GM21390 (cell line): Measurements from ENCODE around the gene PCLO.

ENCODE experiments used
- ATAC-seq: cut with Tn5 transposase; IDR thresholded peaks from one replicate; pipeline ENCODE4 v1.9.1; 2021; ENCODE audit not compliant: unreplicated experiment

The PCLO gene

DNA sequence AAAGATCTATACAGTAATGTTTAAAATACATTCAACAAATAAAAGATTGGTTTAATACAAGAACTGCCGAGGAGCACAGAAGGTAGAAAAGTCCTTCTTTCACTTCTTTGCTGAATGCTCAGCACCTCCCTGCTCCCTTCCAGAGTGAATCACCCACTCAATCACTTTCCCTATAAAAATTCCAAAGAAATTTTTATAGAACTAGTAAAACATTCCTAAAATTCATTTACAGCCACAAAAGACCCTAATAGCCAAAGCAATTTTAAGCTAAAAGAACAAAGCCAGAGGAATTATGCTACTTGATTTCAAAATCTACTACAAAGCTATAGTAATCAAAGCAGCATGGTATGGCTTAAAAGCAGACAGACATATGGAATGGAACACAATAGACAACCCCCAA, 320.9 kb downstream of the PCLO start:
- ATAC-seq: no peak

DNA sequence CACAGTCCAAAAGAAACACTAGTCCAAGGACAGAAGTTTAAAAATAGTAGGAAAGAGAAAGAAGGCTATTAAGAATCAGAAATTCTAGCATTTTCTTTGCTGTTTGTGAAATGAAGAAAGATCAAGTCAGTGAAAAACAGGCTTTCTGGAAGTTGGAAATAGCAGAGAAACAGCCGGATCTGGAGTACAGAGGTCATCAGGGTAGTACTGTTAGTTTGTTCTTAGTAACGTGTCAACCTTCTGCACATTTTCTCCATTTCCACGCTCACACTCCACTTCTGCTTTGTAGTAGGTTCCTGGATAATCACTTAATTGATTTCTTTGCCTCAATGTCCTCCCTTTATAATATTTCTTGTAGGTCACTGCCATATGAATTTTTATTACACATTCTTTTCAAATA, 322.6 kb downstream of the PCLO start:
- ATAC-seq: no peak

DNA sequence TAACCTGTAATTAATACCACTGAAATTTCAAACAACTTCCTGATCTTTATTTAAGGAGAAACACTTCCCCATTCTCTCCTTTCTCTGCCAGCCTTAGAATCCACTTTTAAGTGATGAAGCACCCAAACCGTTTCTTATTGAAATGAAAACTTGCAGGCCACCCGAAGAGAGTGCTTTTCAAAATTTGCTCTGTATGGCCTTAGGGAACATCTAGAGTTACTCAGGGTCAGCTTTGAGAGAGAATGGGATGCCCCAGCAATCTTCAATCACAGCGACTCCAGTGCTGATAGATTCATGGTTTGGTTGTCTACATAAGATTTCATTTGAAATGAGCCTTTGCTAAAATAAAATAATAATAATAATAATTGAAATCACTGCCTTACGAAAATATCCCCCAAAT, 323.1 kb downstream of the PCLO start:
- ATAC-seq: no peak

DNA sequence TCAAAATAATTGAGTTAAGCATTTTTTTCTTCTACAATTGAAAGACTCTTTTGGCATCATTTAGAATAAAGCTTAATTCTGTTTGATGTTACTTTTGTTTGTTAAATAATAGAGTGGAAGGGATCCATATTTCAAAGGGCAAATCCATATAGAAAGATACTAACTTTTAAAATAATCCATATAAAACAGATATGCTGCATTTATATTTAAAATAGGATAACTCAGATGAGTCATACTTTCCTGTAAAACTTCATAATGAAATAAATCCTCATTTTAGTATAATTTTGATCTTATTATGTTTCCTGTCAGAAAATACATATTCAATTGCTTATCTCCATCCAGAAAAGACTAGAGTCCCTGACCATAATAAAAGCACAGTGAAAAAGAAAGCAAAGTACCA, 323.6 kb downstream of the PCLO start:
- ATAC-seq: no peak

DNA sequence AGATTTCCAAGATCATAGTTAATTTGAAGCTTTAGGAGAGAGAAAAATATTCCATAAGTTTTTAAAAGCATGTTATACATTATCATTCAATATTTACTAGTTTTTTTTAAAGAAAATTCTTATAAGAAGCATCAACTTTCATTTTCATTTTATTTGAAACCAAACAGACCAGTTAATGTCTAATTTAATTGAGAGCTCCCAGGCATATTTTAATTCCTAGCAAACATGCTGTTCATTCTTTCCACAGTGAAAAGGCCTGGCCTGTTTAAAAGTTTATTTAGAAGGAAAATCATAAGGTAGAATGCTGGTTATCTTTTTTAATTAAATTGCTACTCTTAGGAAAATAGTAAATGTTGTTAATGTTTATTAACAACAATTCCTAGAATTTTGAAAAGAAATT, 324.4 kb downstream of the PCLO start:
- ATAC-seq: no peak

DNA sequence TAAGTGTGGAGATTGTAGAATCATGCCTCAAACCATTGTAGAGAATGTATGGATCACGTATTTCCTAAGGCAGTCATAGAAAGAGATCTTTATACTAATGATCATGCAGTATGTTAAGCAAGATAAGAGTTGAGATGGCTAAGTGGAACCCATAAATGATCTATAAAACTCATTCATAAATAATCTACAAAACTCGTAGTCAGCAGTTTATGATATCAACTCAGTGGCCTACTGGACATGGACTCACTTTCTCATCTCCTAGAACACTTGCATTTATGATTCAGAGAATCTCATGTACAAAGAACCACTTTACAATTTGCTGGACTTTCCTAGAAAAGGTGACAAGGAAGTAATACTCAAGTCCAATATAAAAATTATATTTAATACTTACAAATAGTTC, 339.6 kb downstream of the PCLO start:
- no peak for ATAC-seq

DNA sequence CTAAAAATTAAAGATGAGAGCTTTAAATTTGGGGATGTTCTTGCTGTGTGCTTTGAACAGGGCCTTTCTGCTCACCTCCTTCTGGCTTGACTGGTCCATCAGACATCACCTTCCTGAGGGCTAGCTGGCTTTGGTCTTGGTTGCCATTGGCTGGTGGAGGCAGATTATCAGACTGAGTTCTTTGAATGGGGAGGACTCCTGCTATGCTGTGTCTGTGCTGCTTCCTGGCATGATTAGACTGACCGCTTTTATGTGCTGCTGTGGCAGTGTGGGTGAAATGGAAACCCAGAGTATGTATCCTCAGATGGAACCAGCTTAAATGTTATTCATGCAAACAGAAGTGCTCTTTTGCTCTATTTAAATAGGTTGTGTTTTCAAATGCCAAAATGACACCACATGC, 341.6 kb downstream of the PCLO start:
- ATAC-seq: no peak

DNA sequence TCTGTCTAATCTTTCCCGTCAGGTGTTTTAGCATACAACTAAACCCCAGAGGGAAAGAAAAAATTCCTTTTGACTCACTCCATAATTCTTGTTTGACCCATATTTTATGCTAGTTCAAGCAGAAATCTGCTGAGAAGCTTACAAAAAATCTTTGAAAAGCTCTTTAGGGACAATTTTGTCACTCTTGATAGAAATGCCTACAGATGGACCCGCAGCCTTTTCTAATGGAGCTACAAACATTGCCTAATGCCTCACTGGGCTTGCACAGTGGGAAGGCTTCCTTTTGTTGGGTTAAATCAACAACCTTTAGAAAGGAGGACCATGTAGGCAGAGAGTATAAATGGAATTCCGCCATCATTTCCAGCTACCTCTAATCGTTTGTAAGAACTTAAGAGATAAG, 344.5 kb downstream of the PCLO start:
- no peak for ATAC-seq

DNA sequence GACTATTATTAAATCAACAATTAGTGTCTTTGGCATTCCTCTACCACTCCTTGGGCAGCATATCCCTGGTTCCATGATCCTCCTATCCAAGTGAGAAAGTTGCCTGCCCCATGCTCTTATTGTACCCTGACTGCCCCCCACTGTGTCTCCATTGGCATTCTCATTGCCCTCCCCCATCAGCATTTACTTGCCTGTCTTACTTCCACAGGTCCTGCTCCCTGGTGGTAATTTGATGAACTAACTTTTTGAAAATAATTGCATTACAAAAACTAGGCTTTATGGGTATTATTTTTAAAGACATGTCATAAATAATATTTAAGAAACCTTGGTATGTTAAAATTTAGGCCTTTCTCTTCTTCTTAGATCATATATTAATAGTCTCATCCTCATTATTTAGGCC, 346.4 kb downstream of the PCLO start:
- no peak for ATAC-seq

DNA sequence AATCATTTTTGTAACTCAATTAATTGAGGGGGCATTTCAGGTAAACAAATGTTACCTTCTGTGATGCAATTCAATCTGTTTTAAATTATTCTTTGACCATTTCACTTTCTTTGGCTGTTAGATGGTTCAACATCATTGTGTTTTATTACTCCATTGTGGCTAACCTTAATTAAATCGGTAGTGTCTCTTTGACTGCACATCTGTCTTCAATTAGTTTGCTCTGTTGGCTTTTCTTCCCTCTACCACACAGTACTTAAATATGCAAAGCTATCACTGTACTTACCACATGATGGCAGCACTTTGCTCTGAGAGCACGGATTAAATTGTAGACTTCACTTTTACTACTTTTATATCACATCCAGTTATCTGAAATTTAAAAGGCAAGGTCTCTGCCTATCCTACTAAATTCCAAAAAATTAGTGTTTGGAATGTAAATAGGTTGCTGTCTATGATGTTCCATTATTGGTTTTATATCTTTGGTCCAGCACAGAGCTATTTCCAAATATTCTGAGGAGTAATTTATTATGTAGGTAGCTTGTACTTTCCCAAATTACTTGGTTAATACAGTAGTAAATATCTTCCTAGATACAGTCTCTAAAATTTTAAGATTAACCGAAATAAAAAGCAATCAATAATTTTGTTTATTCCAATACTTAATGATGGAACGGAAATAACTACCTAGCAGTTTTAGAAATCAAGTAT, 352.0 kb downstream of the PCLO start:
- peak; percentile 92 for ATAC-seq

DNA sequence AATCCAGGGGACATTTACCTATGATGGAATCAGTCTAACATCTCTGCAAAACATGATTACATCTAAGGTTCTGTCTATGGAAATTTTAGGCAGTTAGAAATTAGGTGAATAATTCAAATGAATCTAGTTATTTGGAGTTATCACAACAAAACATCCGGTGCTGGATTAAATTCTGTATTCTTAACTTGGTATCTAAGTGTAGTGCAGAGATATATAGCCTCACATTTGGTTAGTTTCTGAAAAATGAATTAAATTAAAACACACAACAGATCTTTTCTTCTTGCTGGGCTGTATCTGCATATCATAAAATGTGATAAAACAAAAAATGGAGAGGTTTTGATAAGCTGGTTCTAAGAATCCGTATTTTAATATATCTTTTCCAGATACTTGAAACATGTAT, 354.1 kb downstream of the PCLO start:
- no peak for ATAC-seq

DNA sequence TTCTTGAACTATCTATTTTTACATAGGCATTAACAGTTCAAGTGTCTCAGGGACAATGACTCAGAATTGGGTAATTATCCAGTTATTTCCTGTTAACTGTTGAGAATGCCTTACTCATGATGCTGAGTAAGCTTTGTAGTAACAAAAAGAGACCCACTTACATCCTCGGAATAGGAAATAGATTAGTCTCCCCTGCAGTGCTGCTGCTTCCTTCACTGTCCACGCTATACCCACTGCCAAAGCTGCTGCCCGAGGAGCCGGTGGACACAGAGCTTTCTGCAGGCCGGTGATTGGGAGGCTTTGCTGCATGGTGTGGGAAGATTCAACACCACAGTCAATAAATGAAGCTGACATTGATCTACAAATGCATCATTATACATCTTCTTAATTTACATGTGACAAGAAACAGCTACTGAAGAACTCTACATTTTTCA, 357.1 kb downstream of the PCLO start:
- no peak for ATAC-seq

DNA sequence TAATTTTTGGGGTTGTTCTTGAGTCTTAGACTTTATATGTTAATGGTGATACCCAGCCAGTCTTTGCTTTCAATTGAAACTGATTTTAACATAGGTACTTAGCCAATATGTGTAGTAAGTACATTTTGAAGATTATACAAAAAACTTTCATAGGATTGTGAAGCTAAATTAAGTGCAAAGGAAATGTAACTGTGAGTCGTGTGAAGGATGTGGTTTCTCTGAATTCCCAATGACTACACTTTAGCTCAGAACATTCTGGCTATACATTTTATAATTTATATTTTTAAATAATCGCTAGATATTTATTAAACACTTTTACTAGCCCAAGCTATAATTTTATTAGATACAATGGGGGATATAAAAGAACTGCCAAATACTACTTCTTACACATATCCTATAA, 359.3 kb downstream of the PCLO start:
- ATAC-seq: no peak

DNA sequence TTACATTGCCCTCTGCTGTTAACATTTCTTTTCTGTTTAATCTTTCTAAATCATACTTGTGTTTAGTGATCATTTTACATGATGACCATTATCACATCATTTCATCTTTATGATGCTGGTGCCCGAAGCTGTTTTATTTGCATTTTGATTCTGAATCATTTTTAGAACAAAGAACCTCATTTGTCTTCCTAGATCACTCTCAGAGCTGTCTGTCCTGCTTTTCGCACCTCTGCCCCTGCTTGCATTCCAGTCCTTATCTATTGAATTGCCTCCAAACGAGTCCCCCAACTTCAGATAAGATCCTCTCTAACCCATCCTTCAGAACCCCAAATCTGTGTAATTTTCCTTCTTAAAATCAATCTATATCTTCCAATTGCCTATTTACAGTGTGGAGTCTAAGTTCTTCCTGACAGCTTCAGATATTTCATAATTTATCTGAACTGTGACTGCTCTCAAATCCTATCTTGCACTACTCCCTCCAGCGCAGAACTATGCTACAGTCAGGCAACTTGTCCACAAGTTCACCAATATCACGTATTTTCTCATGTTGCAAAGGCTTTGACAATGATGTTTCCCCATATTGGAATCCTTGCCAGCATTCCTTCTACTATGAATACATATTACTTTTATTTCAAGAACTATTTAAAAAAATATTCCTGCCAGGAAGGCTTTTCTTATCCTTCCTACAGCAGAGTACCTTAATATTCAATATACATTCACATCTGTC, 372.6 kb downstream of the PCLO start:
- ATAC-seq: no peak

DNA sequence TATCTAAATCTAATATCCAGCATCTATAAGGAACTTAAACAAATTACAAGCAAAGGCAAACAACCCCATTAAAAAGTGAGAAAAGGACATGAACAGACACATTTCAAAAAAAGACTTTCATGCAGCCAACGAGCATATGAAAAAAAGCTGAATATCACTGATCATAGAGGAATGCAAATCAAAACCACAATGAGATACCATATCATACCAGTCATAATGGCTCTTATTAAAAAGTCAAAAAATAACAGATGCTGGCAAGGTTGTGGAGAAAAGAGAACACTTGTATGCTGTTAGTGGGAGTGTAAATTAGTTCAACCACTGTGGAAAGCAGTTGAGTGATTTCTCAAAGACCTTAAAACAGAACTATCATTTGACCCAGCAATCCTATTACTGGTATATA, 384.7 kb downstream of the PCLO start:
- ATAC-seq: no peak

DNA sequence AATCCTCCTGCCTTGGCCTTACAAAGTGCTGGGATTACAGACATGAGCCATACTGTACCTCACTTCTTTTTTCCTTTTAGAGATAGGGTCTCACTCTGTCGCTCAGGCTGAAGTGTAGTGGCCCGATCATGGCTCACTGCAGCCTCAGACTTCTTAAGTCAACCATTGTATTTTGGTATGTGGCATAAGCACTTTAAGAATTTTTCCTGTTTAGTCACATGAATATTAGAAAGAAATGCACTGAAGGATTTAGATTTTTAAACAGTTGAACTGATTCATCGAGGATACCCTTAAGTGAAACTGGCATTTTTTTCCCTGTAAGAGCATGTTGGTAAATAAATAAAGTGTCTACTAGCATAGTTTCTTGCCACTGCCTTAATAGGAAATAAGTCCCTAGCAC, 399.8 kb downstream of the PCLO start:
- no peak for ATAC-seq

DNA sequence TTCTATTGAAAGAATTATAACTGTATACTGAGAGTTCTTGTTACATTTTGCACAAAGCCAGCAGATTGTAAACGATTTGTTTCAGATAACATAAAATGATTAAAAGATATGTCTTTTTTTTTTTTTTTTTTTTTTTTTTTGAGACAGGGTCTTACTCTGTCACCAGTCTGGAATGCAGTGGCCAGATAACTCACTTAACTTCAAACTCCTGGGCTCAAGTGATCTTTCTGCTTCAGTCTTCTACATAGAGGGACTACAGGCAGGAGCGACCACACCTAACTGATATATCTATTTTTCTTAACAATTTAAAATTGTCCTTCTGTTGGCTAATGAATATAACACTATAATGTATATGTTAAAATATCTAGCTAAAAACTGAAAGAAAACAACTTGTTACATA, 401.9 kb downstream of the PCLO start:
- no peak for ATAC-seq

DNA sequence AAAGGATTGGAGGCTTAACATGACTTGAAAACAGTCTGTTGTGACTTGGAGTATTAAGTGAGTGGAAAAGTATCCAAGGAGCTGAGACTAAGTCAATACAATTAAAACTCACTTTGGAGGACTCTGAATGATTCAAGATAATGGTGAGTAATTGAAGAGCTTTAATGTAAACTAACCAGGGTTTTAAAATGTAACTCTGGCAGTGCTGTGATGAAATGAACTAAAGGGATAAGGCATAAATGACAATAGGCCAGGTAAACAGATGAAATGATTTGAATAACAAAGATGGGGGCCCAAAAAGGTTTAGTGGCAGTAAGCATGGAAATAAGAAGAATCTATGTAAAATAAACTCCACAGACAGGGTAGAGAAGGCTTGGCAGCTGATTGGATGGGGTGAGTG, 402.6 kb downstream of the PCLO start:
- no peak for ATAC-seq

DNA sequence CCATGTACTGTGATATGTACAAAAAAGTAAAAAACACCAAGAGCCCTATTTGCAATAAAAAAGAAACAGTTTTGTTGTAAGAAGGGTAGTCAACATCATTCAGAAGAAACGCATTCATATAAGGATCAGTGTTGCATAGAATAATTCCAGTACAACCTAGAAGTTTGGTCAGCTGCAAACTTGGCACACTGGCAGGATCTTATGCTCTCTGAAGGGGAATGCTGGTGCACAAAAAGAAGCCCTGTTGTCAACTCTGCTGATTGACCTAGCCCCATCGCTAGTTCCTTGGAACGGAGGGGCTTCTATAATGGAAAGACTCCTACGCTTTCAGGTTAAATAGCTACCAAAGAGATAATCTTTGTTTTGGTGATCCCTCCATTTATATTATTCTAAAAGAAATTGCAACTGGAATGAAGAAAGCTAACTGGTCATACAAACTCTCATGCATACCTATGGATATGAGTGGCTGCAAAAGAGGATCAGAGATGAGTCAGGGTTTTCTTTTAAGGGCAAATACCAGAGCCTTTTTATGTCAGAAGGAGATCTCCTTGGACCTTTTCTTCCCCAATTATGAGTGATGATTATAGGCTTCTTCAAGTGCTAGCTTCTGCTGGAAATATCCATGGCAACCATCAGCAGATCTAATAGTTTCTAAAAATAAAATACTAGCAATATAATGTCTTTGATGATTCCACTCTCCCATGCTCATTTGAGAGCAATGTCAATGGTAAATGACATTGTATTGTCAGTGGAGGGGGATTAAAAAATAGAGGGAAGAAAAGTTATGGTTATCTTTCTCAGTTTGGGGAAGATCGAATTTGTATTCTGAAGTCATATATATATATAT, 406.8 kb downstream of the PCLO start:
- no peak for ATAC-seq

DNA sequence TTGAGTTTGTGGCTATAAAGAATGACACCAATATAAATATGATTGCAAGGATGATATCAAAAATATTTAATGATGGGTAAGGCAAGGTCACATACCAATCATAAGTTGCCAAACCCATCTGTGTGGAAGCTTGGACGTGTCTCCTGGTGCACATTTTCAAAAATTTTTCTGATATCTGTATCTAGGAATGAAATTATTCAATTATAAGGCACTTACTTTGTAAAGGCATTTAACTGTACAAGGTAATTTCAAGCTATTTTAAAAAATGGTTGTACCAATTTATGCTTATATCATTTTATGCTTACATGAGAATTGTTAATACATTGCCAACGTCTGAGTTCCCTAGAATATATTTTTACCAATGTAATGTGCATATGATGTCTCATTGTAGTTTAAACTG, 412.7 kb downstream of the PCLO start:
- ATAC-seq: no peak

DNA sequence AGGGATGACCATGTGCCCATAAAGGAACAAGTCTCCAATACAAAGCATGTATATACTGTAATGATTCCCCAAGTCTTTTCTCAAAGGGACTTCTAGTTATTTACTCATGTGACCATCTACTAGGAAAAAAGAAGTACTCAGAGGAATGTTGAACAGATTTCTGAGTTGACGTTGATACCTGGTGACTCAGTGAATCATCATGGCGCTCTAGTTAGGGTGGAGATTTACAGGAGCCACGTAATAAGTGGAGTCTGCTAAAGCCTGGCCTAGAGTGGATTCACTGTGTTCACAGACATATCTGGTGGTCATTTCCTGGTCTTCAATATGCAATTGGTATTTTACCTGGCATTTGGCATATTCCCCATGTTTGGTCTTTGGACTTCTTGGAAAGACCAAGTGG, 416.9 kb downstream of the PCLO start:
- no peak for ATAC-seq

DNA sequence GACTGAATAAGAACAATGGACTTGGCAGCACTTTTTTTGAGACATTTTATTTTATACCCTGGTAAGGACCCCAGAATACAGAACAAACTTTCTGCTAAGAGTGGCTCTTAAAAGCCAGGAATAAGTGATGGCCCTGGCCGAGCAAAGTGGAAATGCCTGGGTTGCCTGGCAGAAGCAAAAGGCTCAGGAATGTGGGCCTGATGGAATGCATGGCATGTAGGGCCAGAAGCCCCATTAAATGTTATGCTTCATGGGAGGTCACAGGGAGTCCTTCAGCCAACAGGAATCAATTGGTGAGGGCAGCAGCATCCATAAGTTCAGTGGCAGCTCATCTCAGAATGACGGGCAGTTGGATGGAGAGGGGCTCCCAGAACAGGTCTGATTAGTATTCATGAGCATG, 417.6 kb downstream of the PCLO start:
- no peak for ATAC-seq
